ENCODE measurements around the gene SF1.
A peak's percentile ranks its signal among the peaks of the same experiment; 100 is the strongest.

SF1 gene

GRCh38 chr11:64728757-64729365 is 49.5 kb downstream of the SF1 start:
- Histone ChIP-seq H3K36me3 (ENCODE audit: control insufficient read depth in 1 of 2, insufficient read depth in 2 of 2, low read length in 2 of 2) (no peaks in the 10 kb centered on the region), H3K23ac (ENCODE audit: low read length) (no peak overlapping the region), H4K91ac (ENCODE audit: low read depth, low read length) (no peak overlapping the region), H2BK5ac (ENCODE audit: low read depth, low read length, poor library complexity) (no peak overlapping the region), H3K14ac (ENCODE audit: low read length) (no peak overlapping the region), H3K9me3 (ENCODE audit: insufficient read depth, low read depth, low read length) (peaks cover 5% of the 10 kb centered on the region), H3K18ac (ENCODE audit: low read length) (no peak overlapping the region), H2BK12ac (ENCODE audit: low read length) (no peak overlapping the region), H3K9ac (ENCODE audit: low read length) (no peak overlapping the region), H4K8ac (ENCODE audit: low read depth, low read length) (no peak overlapping the region), H3K4me3 (ENCODE audit: low read depth, low read length) (no peak overlapping the region), H2AFZ (ENCODE audit: insufficient read depth, low read length, poor library complexity) (no peak overlapping the region), H3K79me1 (ENCODE audit: low read length) (no peaks in the 10 kb centered on the region), H3K4me2 (ENCODE audit: low read length) (no peak overlapping the region), H3K4me1 (ENCODE audit: control insufficient read depth in 1 of 2, insufficient read depth in 2 of 2, low read length in 2 of 2) (peaks cover 0 to 3% of the 10 kb centered on the region in 2 experiments), H3K79me2 (ENCODE audit: control insufficient read depth, insufficient read depth, low read length, poor library complexity) (no peaks in the 10 kb centered on the region), H3K27ac (ENCODE audit: low read depth, low read length) (no peak overlapping the region), H3K4ac (ENCODE audit: low read depth, low read length) (no peak overlapping the region), H4K12ac (ENCODE audit: low read depth, low read length) (no peak overlapping the region), H2AK5ac (ENCODE audit: low read length) (no peak overlapping the region), H2BK120ac (ENCODE audit: insufficient read depth, low read length, poor library complexity) (no peak overlapping the region), H3K27me3 (ENCODE audit: insufficient read depth, low read length) (no peaks in the 10 kb centered on the region)
- no CpG with 5 or more reads among the region's 11 CpGs for WGBS (ENCODE audit: extremely low coverage, insufficient coverage, insufficient read length)
- DNase-seq, result no peak

DNA sequence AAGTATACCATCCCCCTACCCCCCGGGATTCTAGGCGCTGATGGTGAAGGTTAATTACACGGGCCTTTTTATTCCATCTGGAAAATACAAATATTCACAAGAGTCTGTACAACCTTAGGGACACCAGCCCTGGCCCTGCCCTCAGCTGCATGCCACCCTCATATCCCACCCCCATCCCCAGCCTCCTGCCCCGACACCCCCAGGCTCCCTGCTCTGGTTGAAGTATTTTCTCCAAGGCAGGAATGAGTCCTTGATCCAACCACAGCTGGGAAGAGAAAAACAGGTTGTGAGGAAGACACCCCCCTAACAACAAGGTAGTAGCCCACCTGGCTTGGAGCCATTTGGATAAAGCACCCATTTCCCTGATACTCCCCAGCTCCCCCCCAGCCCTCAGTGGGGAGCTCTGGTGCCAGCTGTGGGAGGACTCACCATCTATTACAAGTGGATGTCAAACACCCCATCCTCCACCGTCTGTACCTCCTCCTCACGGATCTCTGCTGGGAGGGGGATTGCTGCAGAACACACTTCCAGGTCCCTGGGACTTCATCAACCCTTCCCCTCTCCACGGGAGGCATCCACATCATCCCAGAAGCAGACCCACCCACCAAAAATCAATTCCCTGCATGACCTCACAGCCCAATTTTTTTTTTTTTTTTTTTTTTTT is 51.3 kb downstream of the SF1 start:
- H3K4ac ChIP-seq (ENCODE audit: low read depth, low read length), result no peak overlapping the region
- H3K14ac ChIP-seq (ENCODE audit: low read length), result no peak overlapping the region
- no peak overlapping the region for H2BK12ac ChIP-seq (ENCODE audit: low read length)
- H4K91ac ChIP-seq (ENCODE audit: low read depth, low read length), result no peak overlapping the region
- no peak overlapping the region for H2BK5ac ChIP-seq (ENCODE audit: low read depth, low read length, poor library complexity)
- no peak overlapping the region for H2BK120ac ChIP-seq (ENCODE audit: insufficient read depth, low read length, poor library complexity)
- H4K12ac ChIP-seq (ENCODE audit: low read depth, low read length), result no peak overlapping the region
- H3K79me2 ChIP-seq (ENCODE audit: control insufficient read depth, insufficient read depth, low read length, poor library complexity), result no peaks in the 10 kb centered on the region
- no peaks in the 10 kb centered on the region for H3K36me3 ChIP-seq (ENCODE audit: control insufficient read depth in 1 of 2, insufficient read depth in 2 of 2, low read length in 2 of 2)
- WGBS (ENCODE audit: extremely low coverage, insufficient coverage, insufficient read length), result no CpG with 5 or more reads among the region's 7 CpGs
- H3K27me3 ChIP-seq (ENCODE audit: insufficient read depth, low read length), result peaks cover 6% of the 10 kb centered on the region
- H3K23ac ChIP-seq (ENCODE audit: low read length), result no peak overlapping the region
- no peak overlapping the region for H3K18ac ChIP-seq (ENCODE audit: low read length)
- no peak overlapping the region for H4K8ac ChIP-seq (ENCODE audit: low read depth, low read length)
- H3K27ac ChIP-seq (ENCODE audit: low read depth, low read length), result no peak overlapping the region
- no peak overlapping the region for H2AK5ac ChIP-seq (ENCODE audit: low read length)
- peaks cover 5% of the 10 kb centered on the region for H3K9me3 ChIP-seq (ENCODE audit: insufficient read depth, low read depth, low read length)
- H3K4me2 ChIP-seq (ENCODE audit: low read length), result no peak overlapping the region
- H2AFZ ChIP-seq (ENCODE audit: insufficient read depth, low read length, poor library complexity), result no peak overlapping the region
- peaks cover 0 to 3% of the 10 kb centered on the region in 2 experiments for H3K4me1 ChIP-seq (ENCODE audit: control insufficient read depth in 1 of 2, insufficient read depth in 2 of 2, low read length in 2 of 2)
- no peak overlapping the region for H3K9ac ChIP-seq (ENCODE audit: low read length)
- no peaks in the 10 kb centered on the region for H3K79me1 ChIP-seq (ENCODE audit: low read length)
- no peak for DNase-seq
- no peak overlapping the region for H3K4me3 ChIP-seq (ENCODE audit: low read depth, low read length)

DNA sequence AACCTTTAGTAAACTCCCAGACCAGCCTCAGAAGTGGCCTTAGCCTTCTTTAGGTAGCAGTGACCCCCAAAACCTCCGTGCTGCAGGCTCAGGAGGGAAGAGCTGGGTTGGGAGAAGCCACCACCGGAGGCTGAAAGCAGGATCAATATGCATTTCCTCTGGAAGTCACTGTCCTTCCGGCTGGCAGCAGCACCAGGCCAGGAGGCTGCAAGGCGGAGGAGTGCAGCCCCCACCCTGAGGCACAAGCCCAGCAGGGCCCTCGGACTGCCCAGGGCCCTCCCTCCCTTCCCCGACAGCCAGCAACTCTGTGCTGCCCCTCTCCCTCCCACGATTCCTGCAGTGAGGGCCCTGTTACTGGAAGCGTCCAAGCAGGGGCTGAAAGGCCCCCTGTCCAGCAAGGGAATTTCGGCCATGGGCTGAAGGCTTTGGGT is 52.1 kb downstream of the SF1 start:
- H3K14ac ChIP-seq (ENCODE audit: low read length), result no peak overlapping the region
- H3K9me3 ChIP-seq (ENCODE audit: insufficient read depth, low read depth, low read length), result peaks cover 5% of the 10 kb centered on the region
- H2BK120ac ChIP-seq (ENCODE audit: insufficient read depth, low read length, poor library complexity), result no peak overlapping the region
- no peak overlapping the region for H2BK5ac ChIP-seq (ENCODE audit: low read depth, low read length, poor library complexity)
- no peaks in the 10 kb centered on the region for H3K36me3 ChIP-seq (ENCODE audit: control insufficient read depth in 1 of 2, insufficient read depth in 2 of 2, low read length in 2 of 2)
- H4K91ac ChIP-seq (ENCODE audit: low read depth, low read length), result no peak overlapping the region
- H3K79me2 ChIP-seq (ENCODE audit: control insufficient read depth, insufficient read depth, low read length, poor library complexity), result no peaks in the 10 kb centered on the region
- H2AFZ ChIP-seq (ENCODE audit: insufficient read depth, low read length, poor library complexity), result no peak overlapping the region
- no peak overlapping the region for H3K27ac ChIP-seq (ENCODE audit: low read depth, low read length)
- H3K9ac ChIP-seq (ENCODE audit: low read length), result no peak overlapping the region
- no peak overlapping the region for H2AK5ac ChIP-seq (ENCODE audit: low read length)
- H3K4me1 ChIP-seq (ENCODE audit: control insufficient read depth in 1 of 2, insufficient read depth in 2 of 2, low read length in 2 of 2), result peaks cover 0 to 3% of the 10 kb centered on the region in 2 experiments
- no CpG with 5 or more reads among the region's 9 CpGs for WGBS (ENCODE audit: extremely low coverage, insufficient coverage, insufficient read length)
- H3K23ac ChIP-seq (ENCODE audit: low read length), result no peak overlapping the region
- DNase-seq, result no peak
- H3K4me3 ChIP-seq (ENCODE audit: low read depth, low read length), result no peak overlapping the region
- H3K27me3 ChIP-seq (ENCODE audit: insufficient read depth, low read length), result peaks cover 9% of the 10 kb centered on the region
- no peak overlapping the region for H4K12ac ChIP-seq (ENCODE audit: low read depth, low read length)
- no peak overlapping the region for H4K8ac ChIP-seq (ENCODE audit: low read depth, low read length)
- no peaks in the 10 kb centered on the region for H3K79me1 ChIP-seq (ENCODE audit: low read length)
- H3K4ac ChIP-seq (ENCODE audit: low read depth, low read length), result no peak overlapping the region
- no peak overlapping the region for H3K18ac ChIP-seq (ENCODE audit: low read length)
- H2BK12ac ChIP-seq (ENCODE audit: low read length), result no peak overlapping the region
- H3K4me2 ChIP-seq (ENCODE audit: low read length), result no peak overlapping the region

- H3K36me3 ChIP-seq (ENCODE audit: control insufficient read depth in 1 of 2, insufficient read depth in 2 of 2, low read length in 2 of 2), result no peaks in the 10 kb centered on the region
- no peak overlapping the region for H3K18ac ChIP-seq (ENCODE audit: low read length)
- H3K27ac ChIP-seq (ENCODE audit: low read depth, low read length), result no peak overlapping the region
- no peak overlapping the region for H2BK12ac ChIP-seq (ENCODE audit: low read length)
- no peak overlapping the region for H2BK120ac ChIP-seq (ENCODE audit: insufficient read depth, low read length, poor library complexity)
- H3K14ac ChIP-seq (ENCODE audit: low read length), result no peak overlapping the region
- peaks cover 5% of the 10 kb centered on the region for H3K9me3 ChIP-seq (ENCODE audit: insufficient read depth, low read depth, low read length)
- H4K91ac ChIP-seq (ENCODE audit: low read depth, low read length), result no peak overlapping the region
- no peaks in the 10 kb centered on the region for H3K79me1 ChIP-seq (ENCODE audit: low read length)
- H3K4me2 ChIP-seq (ENCODE audit: low read length), result no peak overlapping the region
- H4K12ac ChIP-seq (ENCODE audit: low read depth, low read length), result no peak overlapping the region
- no peaks in the 10 kb centered on the region for H3K79me2 ChIP-seq (ENCODE audit: control insufficient read depth, insufficient read depth, low read length, poor library complexity)
- H3K4me3 ChIP-seq (ENCODE audit: low read depth, low read length), result peak overlapping the region; percentile 48
- H4K8ac ChIP-seq (ENCODE audit: low read depth, low read length), result no peak overlapping the region
- no peak for DNase-seq
- peaks cover 0 to 1% of the 10 kb centered on the region in 2 experiments for H3K4me1 ChIP-seq (ENCODE audit: control insufficient read depth in 1 of 2, insufficient read depth in 2 of 2, low read length in 2 of 2)
- H3K9ac ChIP-seq (ENCODE audit: low read length), result no peak overlapping the region
- peaks cover 9% of the 10 kb centered on the region for H3K27me3 ChIP-seq (ENCODE audit: insufficient read depth, low read length)
- H2AK5ac ChIP-seq (ENCODE audit: low read length), result no peak overlapping the region
- no CpG with 5 or more reads among the region's 7 CpGs for WGBS (ENCODE audit: extremely low coverage, insufficient coverage, insufficient read length)
- H3K23ac ChIP-seq (ENCODE audit: low read length), result no peak overlapping the region
- no peak overlapping the region for H2BK5ac ChIP-seq (ENCODE audit: low read depth, low read length, poor library complexity)
- no peak overlapping the region for H2AFZ ChIP-seq (ENCODE audit: insufficient read depth, low read length, poor library complexity)
- H3K4ac ChIP-seq (ENCODE audit: low read depth, low read length), result no peak overlapping the region
These were observed 53.3 kb downstream of the SF1 start for GRCh38 chr11:64724863-64725532.

Measured in trophoblast cell (in vitro differentiated cells and primary cell).